A549 (cell line): ENCODE measurements around the gene PLTP. TPM values are rescaled to one million over a fixed set of nuclear protein-coding genes. Genes with fewer than 3 reads are reported as not detected.

ENCODE experiments used
- ATAC-seq, 2 experiments: fragments of 200-7000 bp in 1 of 2; fragments of >200 bp in 1 of 2; cut with Nextera tagmentation in 1 of 2; cut with Tn5 transposase in 1 of 2; 3 replicates each; pipeline versions ENCODE4 v1.8.0 to v1.9.1; 2018 to 2020; ENCODE audit warnings: mild to moderate bottlenecking in 1 of 2, moderate library complexity in 1 of 2
- CTCF ChIA-PET: fragments of 300-600 bp; sonication (Branson Sonifier 250); formaldehyde crosslinking; extraction: SDS; loops from one replicate; lab custom pipeline; 2021; ENCODE audit warnings: antibody characterized with exemption, inconsistent platforms; lab: Yijun Ruan, JAX
- POLR2A ChIA-PET: fragments of 350-600 bp; formaldehyde crosslinking; extraction: SDS; loops from one replicate; lab custom pipeline; 2021; ENCODE audit warnings: antibody characterized with exemption, inconsistent platforms; lab: Yijun Ruan, JAX
- DNase-seq, 2 experiments: peaks; one replicate each; pipeline versions ENCODE4 v3.0.0 to v3.0.0-alpha.2; 2011 to 2016; ENCODE audit warnings: low read depth in 1 of 2, low spot score in 1 of 2
- FAIRE-seq: peaks from 2 replicates; lab custom pipeline; 2011; peaks lifted over from hg19 to GRCh38; lab: Jason Lieb, UNC
- H3K27ac ChIP-seq, 2 experiments: fragments of >200 bp; sonication (Bioruptor Twin); formaldehyde crosslinking; 3 replicates each; pipeline ENCODE4 v1.5.1; 2016 to 2017
- H3K4me1 ChIP-seq: fragments of >200 bp; sonication (Bioruptor Twin); formaldehyde crosslinking; 3 replicates; pipeline ENCODE4 v1.6.1; 2016
- H3K4me2 ChIP-seq: fragments of >200 bp; sonication (Bioruptor Twin); formaldehyde crosslinking; 3 replicates; pipeline ENCODE4 v1.6.1; 2016
- H3K4me3 ChIP-seq: fragments of >200 bp; sonication (Bioruptor Twin); formaldehyde crosslinking; 3 replicates; pipeline ENCODE4 v1.5.1; 2016
- H3K9me3 ChIP-seq: fragments of >200 bp; sonication (Bioruptor Twin); formaldehyde crosslinking; 3 replicates; pipeline ENCODE4 v1.6.1; 2016
- CBX8 ChIP-seq: fragments of 200-600 bp; sonication (generic); IDR thresholded peaks from 2 replicates; pipeline ENCODE4 v1.6.1; 2016
- CHD4 ChIP-seq: fragments of 200-600 bp; sonication (generic); IDR thresholded peaks from 2 replicates; pipeline ENCODE4 v1.6.1; 2016; ENCODE audit warnings: antibody characterized with exemption, mild to moderate bottlenecking, borderline replicate concordance
- EHF ChIP-seq: fragments of 250-450 bp; sonication (Bioruptor Pico); IDR thresholded peaks from 2 replicates; pipeline ENCODE4 v1.5.0; 2020; ENCODE audit warnings: mild to moderate bottlenecking
- EHMT2 ChIP-seq: fragments of 200-600 bp; sonication (generic); IDR thresholded peaks from 2 replicates; pipeline ENCODE4 v1.6.1; 2016; ENCODE audit warnings: antibody characterized with exemption, low read depth, mild to moderate bottlenecking, moderate library complexity
- EP300 ChIP-seq, 2 experiments: fragments of >200 bp; sonication (Bioruptor Twin); formaldehyde crosslinking; IDR thresholded peaks; 2 replicates in 1 of 2; 3 replicates in 1 of 2; pipeline ENCODE4 v1.6.1; 2016 to 2017
- HDAC2 ChIP-seq: fragments of 200-600 bp; sonication (generic); IDR thresholded peaks from 2 replicates; pipeline ENCODE4 v1.6.1; 2016
- HOXA7 ChIP-seq: fragments of 250-450 bp; sonication (Bioruptor Pico); IDR thresholded peaks from 2 replicates; pipeline ENCODE4 v1.5.0; 2020; ENCODE audit warnings: mild to moderate bottlenecking, moderate library complexity
- JUN ChIP-seq, 2 experiments: fragments of >200 bp; sonication (Bioruptor Twin); formaldehyde crosslinking; IDR thresholded peaks; 2 replicates in 1 of 2; 3 replicates in 1 of 2; pipeline ENCODE4 v1.6.1; 2016 to 2017
- JUNB ChIP-seq: fragments of >200 bp; sonication (Bioruptor Twin); formaldehyde crosslinking; IDR thresholded peaks from 2 replicates; pipeline ENCODE4 v1.6.1; 2016
- KDM1A ChIP-seq: fragments of 200-600 bp; sonication (generic); IDR thresholded peaks from 2 replicates; pipeline ENCODE4 v1.6.1; 2016; ENCODE audit warnings: low read depth, mild to moderate bottlenecking
- MAFK ChIP-seq: fragments of 450-650 bp; IDR thresholded peaks from 2 replicates; pipeline ENCODE4 v1.6.1; 2014; ENCODE audit not compliant: partially characterized antibody
- MAZ ChIP-seq: fragments of 150-350 bp; IDR thresholded peaks from 2 replicates; pipeline ENCODE4 v1.6.1; 2014; ENCODE audit warnings: antibody characterized with exemption, low read depth, low read length, borderline replicate concordance
- PHF8 ChIP-seq: fragments of 200-600 bp; sonication (generic); IDR thresholded peaks from 2 replicates; pipeline ENCODE4 v1.6.1; 2016; ENCODE audit warnings: low read depth, mild to moderate bottlenecking, antibody characterized with exemption, moderate library complexity, borderline replicate concordance
- POLR2AphosphoS2 ChIP-seq: conservative IDR thresholded peaks from 2 replicates; pipeline ENCODE4 v1.6.1; 2012; ENCODE audit warnings: low read length, improper control_type of control experiment, inconsistent platforms
- RNF2 ChIP-seq: fragments of 200-600 bp; sonication (generic); IDR thresholded peaks from 2 replicates; pipeline ENCODE4 v1.6.1; 2016; ENCODE audit warnings: low read depth, mild to moderate bottlenecking, antibody characterized with exemption, moderate library complexity, borderline replicate concordance
- TP53 ChIP-seq: fragments of 250-450 bp; sonication (Bioruptor Pico); IDR thresholded peaks from 2 replicates; pipeline ENCODE4 v1.5.0; 2021; ENCODE audit warnings: mild to moderate bottlenecking, moderate library complexity
- ZC3H11A ChIP-seq: fragments of 450-650 bp; IDR thresholded peaks from 2 replicates; pipeline ENCODE4 v1.6.1; 2014; ENCODE audit warnings: antibody characterized with exemption, mild to moderate bottlenecking
- WGBS: methylation state at CpG from one replicate; pipeline ENCODE4 v1.1.6; 2017; ENCODE audit errors: missing lambda C conversion rate; 5-methylcytosine and 5-hydroxymethylcytosine counted together
- polyA minus RNA-seq: library from RNA; depleted of rRNA, polyadenylated mRNA; stranded (reverse); fragments of >200 nt; gene quantifications from 2 replicates; pipeline ENCODE4 v1.2.3, GENCODE V29; 2011; rRNA and poly(A)+ RNA removed
- polyA plus RNA-seq, 4 experiments: library from polyadenylated mRNA; depleted of rRNA in 3 of 4; stranded (reverse); fragments of >200 nt; fragmentation: RNase III in 1 of 4; extraction: RNeasy Plus Mini Kit Qiagen cat#74134 plus additional on column Dnase treatment in 1 of 4; gene quantifications; 2 replicates in 3 of 4; 3 replicates in 1 of 4; pipeline ENCODE4 v1.2.3, GENCODE V29; 2011 to 2017
- TF ChIP-seq, protein P1 (sequence below): IDR thresholded peaks from 2 replicates; pipeline ENCODE4 v1.6.1; 2012; ENCODE audit warnings: low read depth, borderline replicate concordance
- TF ChIP-seq, protein P2 (sequence below): fragments of 150-350 bp; IDR thresholded peaks from 2 replicates; pipeline ENCODE4 v1.6.1; 2014; ENCODE audit warnings: low read depth, mild to moderate bottlenecking, low read length
- TF ChIP-seq, protein P3 (sequence below): fragments of 250-450 bp; sonication (Bioruptor Pico); IDR thresholded peaks from 2 replicates; pipeline ENCODE4 v1.5.0; 2021; ENCODE audit warnings: mild to moderate bottlenecking, moderate library complexity, borderline replicate concordance
- TF ChIP-seq, protein P4 (sequence below): fragments of >200 bp; sonication (Bioruptor Twin); formaldehyde crosslinking; IDR thresholded peaks from 3 replicates; pipeline ENCODE4 v1.6.1; 2016

The PLTP gene, protein sequence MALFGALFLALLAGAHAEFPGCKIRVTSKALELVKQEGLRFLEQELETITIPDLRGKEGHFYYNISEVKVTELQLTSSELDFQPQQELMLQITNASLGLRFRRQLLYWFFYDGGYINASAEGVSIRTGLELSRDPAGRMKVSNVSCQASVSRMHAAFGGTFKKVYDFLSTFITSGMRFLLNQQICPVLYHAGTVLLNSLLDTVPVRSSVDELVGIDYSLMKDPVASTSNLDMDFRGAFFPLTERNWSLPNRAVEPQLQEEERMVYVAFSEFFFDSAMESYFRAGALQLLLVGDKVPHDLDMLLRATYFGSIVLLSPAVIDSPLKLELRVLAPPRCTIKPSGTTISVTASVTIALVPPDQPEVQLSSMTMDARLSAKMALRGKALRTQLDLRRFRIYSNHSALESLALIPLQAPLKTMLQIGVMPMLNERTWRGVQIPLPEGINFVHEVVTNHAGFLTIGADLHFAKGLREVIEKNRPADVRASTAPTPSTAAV
- polyA plus RNA-seq (2011; rRNA removed) = 2.7 and 4.5 TPM in 2 replicates
- polyA plus RNA-seq (2012; cell fraction: cytosol; rRNA removed) = 2.9 and 3.6 TPM in 2 replicates
- polyA plus RNA-seq (2012; cell fraction: nucleus; rRNA removed) = 2.3 and 3.2 TPM in 2 replicates
- 0.97 to 1.6 TPM (median 1.5 TPM) in 3 replicates for polyA plus RNA-seq (2017; fragmentation: RNase III; extraction: RNeasy Plus Mini Kit Qiagen cat#74134 plus additional on column Dnase treatment)
- 3.8 and 4.1 TPM in 2 replicates for polyA minus RNA-seq

DNA sequence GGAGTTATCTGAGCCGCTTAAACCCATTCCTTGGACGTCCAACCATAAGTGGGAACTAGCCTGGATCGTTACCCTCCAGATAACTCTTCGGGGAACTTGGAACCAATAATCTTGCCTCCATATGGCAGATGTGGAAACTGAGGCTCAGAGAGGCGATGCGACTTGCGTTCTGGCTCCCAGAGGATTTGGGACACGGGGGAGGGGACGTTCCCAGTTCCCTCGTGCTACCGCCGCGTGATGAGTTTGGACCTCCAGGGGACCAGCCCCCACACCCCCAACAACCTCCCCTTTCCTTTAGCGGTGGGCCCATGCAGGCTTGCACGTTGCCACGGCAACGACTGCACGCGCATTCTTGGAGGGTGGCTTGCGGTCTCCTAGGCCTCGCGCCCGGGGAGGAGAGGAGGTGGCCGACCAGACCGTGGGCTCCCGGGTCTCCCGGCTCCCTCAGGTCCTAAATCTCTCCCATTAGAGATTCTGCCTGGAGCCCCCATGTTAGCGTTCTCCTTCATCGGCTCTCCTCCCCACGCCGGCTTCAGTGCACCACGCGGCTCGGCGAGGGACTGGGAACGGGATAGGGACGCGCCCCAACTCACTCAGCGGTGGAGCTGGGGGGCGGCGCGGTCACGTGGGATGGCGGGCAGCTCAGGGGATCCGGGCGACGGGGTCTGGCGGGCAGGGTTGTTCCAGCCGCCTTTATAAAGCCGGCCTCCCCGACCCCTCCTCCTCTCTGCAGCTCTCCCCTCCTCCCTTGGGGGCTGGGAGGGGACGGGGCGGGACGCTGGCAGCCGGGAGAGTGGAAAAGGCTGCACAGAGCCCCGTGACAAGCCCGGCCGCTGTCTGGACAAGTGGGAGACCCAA, at the start of gene PLTP:
TSS of gene PLTP (minus strand) at position 670 of the 858 bp plus-strand sequence. CDS start 703 bp downstream, outside the sequence.
- POLR2A ChIA-PET = interaction anchor here (1.0 kb wide), 1 partner anchor 12 kb away, joined by 4 read pairs; no protein-coding TSS in a partner anchor

DNA sequence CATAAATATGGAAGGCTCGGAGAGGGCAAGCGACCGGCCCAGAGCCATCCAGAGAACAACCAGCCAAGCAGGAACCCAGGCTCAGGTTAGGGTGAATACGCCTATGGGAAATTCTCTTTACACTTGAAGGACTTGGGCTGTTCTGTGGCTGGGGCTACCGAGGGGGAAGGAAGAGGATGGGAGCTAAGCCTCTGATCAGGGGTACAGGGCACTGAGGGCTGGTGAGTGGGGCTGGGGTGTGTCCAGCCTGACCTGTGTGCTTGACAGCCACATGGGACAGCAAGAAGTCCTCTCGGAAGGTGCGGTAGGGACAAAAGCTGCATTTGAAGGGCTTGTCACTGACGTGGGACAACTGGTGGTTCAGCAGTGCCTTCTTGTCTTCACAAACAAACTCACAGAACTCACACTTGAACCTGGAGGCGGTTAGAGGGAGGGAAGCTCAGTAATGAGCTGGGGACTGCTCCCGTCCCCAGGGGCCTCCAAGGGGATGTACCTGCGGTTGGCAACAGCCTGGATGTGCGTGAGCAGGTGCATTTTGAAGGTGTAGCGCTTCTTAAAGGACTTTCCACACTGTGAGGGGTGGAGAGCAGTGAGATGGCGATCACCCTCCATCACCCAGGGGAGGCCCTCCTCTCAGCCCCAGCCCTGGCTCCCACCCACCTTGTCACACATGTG, 48.1 kb upstream of the PLTP start:
- H3K4me3 ChIP-seq = no peak overlapping the region
- ATAC-seq (no peak), DNase-seq (no peak), FAIRE-seq (no peak)
- WGBS = 97% methylated on average over 14 of the region's 14 CpGs
- H3K9me3 ChIP-seq = peaks cover 4% of the 10 kb centered on the region; the same call in 1 of the 3 replicates
- H3K27ac ChIP-seq = no peak overlapping the region
- ChIA-PET POLR2A (no interaction called here), CTCF (interaction anchor here (0.9 to 21.4 kb wide), 8 partner anchors 6 to 160 kb away, joined by 3 to 358 read pairs (median 11); partner anchors contain the start of gene ZNF335)
- TF ChIP-seq EHMT2 (no peak), MAZ (no peak), CHD4 (no peak), POLR2AphosphoS2 (no peak)
- TF ChIP-seq, protein P1, sequence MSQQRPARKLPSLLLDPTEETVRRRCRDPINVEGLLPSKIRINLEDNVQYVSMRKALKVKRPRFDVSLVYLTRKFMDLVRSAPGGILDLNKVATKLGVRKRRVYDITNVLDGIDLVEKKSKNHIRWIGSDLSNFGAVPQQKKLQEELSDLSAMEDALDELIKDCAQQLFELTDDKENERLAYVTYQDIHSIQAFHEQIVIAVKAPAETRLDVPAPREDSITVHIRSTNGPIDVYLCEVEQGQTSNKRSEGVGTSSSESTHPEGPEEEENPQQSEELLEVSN = no peak
- TF ChIP-seq, protein P2, sequence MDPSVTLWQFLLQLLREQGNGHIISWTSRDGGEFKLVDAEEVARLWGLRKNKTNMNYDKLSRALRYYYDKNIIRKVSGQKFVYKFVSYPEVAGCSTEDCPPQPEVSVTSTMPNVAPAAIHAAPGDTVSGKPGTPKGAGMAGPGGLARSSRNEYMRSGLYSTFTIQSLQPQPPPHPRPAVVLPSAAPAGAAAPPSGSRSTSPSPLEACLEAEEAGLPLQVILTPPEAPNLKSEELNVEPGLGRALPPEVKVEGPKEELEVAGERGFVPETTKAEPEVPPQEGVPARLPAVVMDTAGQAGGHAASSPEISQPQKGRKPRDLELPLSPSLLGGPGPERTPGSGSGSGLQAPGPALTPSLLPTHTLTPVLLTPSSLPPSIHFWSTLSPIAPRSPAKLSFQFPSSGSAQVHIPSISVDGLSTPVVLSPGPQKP = no peak
- H3K4me2 ChIP-seq = no peak overlapping the region
- H3K4me1 ChIP-seq = no peaks in the 10 kb centered on the region

More for the DNA sequence above, at the start of gene PLTP:
- CTCF ChIA-PET = interaction anchor here (1.6 kb wide), 1 partner anchor 12 kb away, joined by 6 read pairs; no protein-coding TSS in a partner anchor
- TF ChIP-seq EHMT2 (no peak), PHF8 (no peak), CBX8 (no peak), EP300 (IDR thresholded peaks at IDR 0.05) (no peak), RNF2 (no peak), TP53 (CRISPR knock-in tag) (no peak), ZC3H11A (no peak), JUNB (no peak), EHF (CRISPR knock-in tag) (no peak), CHD4 (no peak), POLR2AphosphoS2 (no peak), JUN (IDR thresholded peaks at IDR 0.05) (no peak), HDAC2 (no peak), MAZ (no peak), KDM1A (no peak), HOXA7 (CRISPR knock-in tag) (no peak), MAFK (no peak)
- TF ChIP-seq, protein P3, sequence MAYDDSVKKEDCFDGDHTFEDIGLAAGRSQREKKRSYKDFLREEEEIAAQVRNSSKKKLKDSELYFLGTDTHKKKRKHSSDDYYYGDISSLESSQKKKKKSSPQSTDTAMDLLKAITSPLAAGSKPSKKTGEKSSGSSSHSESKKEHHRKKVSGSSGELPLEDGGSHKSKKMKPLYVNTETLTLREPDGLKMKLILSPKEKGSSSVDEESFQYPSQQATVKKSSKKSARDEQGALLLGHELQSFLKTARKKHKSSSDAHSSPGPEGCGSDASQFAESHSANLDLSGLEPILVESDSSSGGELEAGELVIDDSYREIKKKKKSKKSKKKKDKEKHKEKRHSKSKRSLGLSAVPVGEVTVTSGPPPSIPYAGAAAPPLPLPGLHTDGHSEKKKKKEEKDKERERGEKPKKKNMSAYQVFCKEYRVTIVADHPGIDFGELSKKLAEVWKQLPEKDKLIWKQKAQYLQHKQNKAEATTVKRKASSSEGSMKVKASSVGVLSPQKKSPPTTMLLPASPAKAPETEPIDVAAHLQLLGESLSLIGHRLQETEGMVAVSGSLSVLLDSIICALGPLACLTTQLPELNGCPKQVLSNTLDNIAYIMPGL (CRISPR knock-in tag) = no peak
- TF ChIP-seq, protein P4, sequence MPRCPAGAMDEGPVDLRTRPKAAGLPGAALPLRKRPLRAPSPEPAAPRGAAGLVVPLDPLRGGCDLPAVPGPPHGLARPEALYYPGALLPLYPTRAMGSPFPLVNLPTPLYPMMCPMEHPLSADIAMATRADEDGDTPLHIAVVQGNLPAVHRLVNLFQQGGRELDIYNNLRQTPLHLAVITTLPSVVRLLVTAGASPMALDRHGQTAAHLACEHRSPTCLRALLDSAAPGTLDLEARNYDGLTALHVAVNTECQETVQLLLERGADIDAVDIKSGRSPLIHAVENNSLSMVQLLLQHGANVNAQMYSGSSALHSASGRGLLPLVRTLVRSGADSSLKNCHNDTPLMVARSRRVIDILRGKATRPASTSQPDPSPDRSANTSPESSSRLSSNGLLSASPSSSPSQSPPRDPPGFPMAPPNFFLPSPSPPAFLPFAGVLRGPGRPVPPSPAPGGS = no peak
- Histone ChIP-seq H3K4me1 (peaks cover 11% of the 10 kb centered on the region; the same call in 2 of the 3 replicates), H3K9me3 (no peaks in the 10 kb centered on the region), H3K4me2 (peak within 1 kb of the TSS; percentile 69), H3K27ac (peak within 1 kb of the TSS; percentile 55 to 79), H3K4me3 (peak within 1 kb of the TSS; percentile 33; the same call in 2 of the 3 replicates)
- FAIRE-seq = no peak
- WGBS = 85% methylated on average over 57 of the region's 58 CpGs
- ATAC-seq = no peak
- DNase-seq = no peak
